HFF-Myc (cell line): ENCODE measurements around the gene EIF2B2.
A peak's percentile ranks its signal among the peaks of the same experiment; 100 is the strongest.

ENCODE experiments used
- DNase-seq: peaks from one replicate; pipeline ENCODE4 v3.0.0-alpha.2; 2011; ENCODE audit warnings: low read depth; ENCODE audit errors: extremely low read depth
- H3K4me3 ChIP-seq: replicated peaks from 2 replicates; pipeline ENCODE4 v1.5.1; 2011; ENCODE audit warnings: low read depth, mild to moderate bottlenecking, control low read depth, low read length
- CTCF ChIP-seq: IDR thresholded peaks from 2 replicates; pipeline ENCODE4 v1.5.1; 2012; ENCODE audit warnings: mild to moderate bottlenecking, low read depth, low read length, control low read depth; ENCODE audit errors: missing control alignments

EIF2B2 gene

GRCh38 chr14:74981833-74982232 is 20.9 kb upstream of the EIF2B2 start:
- no peak for DNase-seq
- no peak overlapping the region for H3K4me3 ChIP-seq
- TF ChIP-seq CTCF, result no peak

- TF ChIP-seq CTCF, result no peak
- DNase-seq, result no peak
These were observed 20.1 kb upstream of the EIF2B2 start for GRCh38 chr14:74982661-74983060.

GRCh38 chr14:74983343-74983742 is 19.4 kb upstream of the EIF2B2 start:
- H3K4me3 ChIP-seq, result no peak overlapping the region
- no peak for TF ChIP-seq CTCF
- DNase-seq, result no peak

More at GRCh38 chr14:74982661-74983060, 20.1 kb upstream of the EIF2B2 start:
- H3K4me3 ChIP-seq, result no peak overlapping the region

GRCh38 chr14:74984236-74985027 is 18.3 kb upstream of the EIF2B2 start:
- H3K4me3 ChIP-seq, result no peak overlapping the region
- TF ChIP-seq CTCF, result no peak
- DNase-seq, result no peak

GRCh38 chr14:74985028-74985310 is 17.8 kb upstream of the EIF2B2 start:
- no peak for DNase-seq
- no peak for TF ChIP-seq CTCF
- H3K4me3 ChIP-seq, result no peak overlapping the region

- no peak for TF ChIP-seq CTCF
- no peak overlapping the region for H3K4me3 ChIP-seq
These were observed 16.9 kb upstream of the EIF2B2 start for GRCh38 chr14:74985806-74986205.

GRCh38 chr14:74988131-74988530 is 14.6 kb upstream of the EIF2B2 start:
- TF ChIP-seq CTCF, result no peak
- no peak overlapping the region for H3K4me3 ChIP-seq
- DNase-seq, result peak; percentile 84

More at GRCh38 chr14:74985806-74986205, 16.9 kb upstream of the EIF2B2 start:
- DNase-seq, result no peak
